ENCODE results near the gene SZT2.

DNA sequence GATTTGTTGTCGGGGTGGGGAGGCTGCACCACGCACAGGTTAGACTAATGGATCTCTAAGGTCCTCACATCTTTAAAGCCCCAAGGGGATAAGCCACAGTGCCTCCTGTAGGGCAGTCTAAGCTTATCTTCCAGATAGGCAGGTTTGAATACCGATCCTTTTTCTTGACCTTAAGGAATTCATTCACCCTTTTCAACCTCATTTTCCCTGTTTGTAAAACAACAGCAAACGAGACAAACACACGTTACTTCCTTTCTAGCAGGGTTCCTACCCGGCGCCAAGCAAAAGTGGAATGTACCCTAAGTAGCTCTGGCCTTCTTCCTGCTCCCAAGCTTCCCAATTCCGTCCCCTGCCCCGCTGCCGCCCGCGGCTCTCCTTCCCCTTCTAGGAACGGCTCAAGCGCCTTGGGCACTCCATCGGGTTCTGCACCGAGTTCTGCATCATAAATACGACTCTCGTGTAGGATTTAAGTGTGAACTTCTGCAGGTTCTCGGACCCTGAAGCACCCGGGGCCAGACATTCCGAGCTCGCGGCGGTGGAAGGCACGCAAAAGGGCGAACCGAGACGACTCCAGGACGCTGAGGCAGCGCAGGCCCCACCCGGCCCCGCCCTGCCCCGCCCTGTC lies 31.5 kb upstream of the SZT2 start:
- TF ChIP-seq, protein P1, sequence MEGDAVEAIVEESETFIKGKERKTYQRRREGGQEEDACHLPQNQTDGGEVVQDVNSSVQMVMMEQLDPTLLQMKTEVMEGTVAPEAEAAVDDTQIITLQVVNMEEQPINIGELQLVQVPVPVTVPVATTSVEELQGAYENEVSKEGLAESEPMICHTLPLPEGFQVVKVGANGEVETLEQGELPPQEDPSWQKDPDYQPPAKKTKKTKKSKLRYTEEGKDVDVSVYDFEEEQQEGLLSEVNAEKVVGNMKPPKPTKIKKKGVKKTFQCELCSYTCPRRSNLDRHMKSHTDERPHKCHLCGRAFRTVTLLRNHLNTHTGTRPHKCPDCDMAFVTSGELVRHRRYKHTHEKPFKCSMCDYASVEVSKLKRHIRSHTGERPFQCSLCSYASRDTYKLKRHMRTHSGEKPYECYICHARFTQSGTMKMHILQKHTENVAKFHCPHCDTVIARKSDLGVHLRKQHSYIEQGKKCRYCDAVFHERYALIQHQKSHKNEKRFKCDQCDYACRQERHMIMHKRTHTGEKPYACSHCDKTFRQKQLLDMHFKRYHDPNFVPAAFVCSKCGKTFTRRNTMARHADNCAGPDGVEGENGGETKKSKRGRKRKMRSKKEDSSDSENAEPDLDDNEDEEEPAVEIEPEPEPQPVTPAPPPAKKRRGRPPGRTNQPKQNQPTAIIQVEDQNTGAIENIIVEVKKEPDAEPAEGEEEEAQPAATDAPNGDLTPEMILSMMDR (IDR thresholded peaks at IDR 0.05), result peak in 2 of 4 experiments; percentile 46 to 50
- TF ChIP-seq POLR2AphosphoS5 (IDR thresholded peaks at IDR 0.05) (no peak), POLR2A (IDR thresholded peaks at IDR 0.05) (no peak)
